CD4-positive, alpha-beta T cell treated with Interleukin-2 at 100 ng/mL for 4 hours (primary cell): ENCODE results near the gene CYP46A1.

ENCODE experiments used
- DNase-seq: peaks from one replicate; pipeline ENCODE4 v3.0.0-alpha.2; 2020; ENCODE audit warnings: low spot score

Gene CYP46A1

GRCh38 chr14:99673305-99674063 is 10.6 kb upstream of the CYP46A1 start:
- DNase-seq: no peak

DNA sequence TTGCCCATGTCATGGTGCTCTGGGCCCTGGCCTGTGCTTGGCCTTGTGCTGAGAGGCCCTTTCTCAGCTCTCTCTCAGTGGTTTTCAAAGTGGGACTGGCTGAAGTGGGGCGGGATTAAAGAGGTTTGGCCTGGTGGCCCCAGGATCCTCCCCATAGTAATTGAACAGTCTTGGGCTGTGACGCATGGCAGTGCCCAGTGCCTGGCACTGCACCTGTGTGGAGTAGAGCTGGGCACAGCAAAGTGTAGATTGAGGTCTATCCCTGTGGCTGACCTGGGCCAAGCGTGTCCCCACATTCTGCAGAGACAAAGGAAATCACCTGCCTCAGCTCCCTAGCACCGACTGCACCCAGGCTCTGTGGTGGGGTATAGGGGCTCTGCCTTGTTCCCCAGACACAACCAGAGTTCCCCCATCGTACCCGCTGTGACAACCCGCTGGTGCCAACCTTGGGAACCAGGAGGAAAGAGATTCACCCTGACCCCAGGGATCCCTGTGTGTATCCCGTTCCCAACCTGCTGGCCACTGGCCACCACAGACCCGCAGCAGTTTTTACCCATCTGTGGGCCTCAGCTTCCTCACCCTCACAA is 9.9 kb upstream of the CYP46A1 start:
- DNase-seq: no peak

- DNase-seq: no peak
Measured at GRCh38 chr14:99674776-99675381, 9.2 kb upstream of the CYP46A1 start.

- DNase-seq: no peak
Measured at GRCh38 chr14:99675382-99675835, 8.7 kb upstream of the CYP46A1 start.

DNA sequence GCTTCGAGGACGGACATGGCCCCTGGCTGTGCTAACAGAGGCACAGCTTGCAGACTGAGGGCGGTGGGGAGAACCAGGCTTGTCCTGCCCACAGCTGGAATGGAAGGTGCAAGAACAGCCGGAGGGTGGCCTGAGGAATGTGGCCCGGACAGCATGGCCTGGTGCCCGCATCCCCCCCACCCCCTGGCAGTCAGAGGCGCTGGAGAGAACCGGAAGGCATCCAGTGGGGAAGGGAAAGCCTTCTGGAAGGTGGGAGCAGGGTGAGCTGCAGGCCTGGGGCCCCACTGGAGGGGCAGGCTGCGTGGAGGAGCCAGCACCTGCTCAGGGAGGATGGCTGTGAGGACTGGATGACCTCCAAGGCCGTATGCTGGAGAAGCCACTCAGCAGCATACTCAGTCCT is 8.1 kb upstream of the CYP46A1 start:
- no peak for DNase-seq

DNA sequence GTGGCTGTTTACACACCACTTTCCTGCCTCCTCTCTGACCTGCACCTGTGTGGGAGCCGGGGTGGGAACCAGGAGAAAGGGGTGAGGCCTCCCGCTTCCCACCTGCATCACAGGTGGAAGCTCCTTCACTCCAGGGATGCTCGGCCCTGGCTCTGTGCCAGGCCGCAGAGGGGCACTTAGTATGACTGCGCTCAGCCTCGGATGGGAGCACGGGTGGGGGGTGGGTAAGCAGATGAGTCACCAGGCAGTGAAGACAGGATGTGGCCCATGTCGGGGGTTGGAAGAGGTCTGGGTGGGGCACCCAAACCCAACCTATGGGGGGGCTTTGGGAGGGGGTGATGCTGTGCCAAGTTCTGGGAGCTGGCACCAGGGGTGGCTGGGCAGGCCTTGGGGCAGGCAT is 7.4 kb upstream of the CYP46A1 start:
- DNase-seq: peak; percentile 21

DNA sequence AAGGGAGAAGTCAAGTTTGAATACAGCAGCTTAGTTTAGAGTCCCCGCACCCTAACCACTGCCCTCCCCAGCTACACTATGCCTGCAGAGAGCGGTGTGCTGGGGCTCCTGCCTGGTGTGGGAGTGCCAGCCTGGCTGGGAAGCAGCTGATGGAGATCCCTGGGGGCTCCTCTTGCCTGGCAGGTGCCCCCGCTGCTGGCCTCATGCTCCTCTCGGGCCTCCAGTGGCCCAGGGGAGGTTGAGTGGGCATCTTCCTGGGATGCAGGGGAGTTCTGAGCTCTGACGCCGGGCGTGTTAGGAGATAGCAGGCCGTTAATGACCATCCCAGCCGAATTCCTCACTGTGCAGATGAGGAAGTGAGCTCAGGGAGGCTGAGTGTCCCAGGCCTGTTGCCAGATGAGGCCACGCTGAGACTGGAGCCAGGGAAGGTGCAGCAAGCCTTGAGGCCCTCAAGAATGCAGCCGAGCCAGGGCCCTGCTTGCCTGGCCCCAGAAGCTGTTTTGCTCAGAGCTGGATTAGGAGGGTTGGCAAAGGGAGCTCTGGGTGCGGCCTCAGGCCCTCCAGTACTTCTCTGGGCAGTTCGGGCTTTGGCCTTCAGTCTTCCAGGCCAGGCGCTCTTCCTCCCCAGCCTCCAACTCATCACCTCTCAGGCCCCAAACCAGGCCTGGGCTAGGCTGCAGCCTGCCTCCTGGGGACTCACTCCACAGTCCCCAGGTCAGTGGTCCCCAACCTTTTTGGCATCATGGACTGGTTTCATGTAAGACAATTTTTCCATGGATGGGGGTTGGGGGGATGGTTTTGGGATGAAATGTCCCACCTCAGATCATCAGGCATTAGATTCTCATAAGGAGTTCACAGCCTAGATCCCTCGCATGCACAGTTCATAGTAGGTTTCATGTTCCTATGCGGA is 6.6 kb upstream of the CYP46A1 start:
- no peak for DNase-seq

DNA sequence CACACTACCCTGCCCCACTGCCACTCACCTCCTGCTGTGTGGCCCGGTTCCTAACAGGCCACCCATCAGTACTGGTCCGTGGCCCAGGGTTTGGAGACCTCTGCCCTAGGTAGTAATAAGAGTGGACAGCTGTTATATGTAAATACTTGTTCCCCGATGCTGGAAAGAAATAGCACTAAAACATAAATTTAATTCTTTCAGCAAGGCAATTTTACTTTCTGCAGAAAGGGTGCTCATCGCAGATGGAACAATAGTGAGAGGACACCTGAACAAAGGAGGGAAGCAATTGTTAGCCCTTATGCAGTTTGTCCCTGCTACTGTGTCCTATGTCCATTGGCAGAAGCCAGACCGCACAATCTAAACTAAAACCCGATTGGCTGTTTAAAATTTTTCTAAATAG is 5.9 kb upstream of the CYP46A1 start:
- no peak for DNase-seq

DNA sequence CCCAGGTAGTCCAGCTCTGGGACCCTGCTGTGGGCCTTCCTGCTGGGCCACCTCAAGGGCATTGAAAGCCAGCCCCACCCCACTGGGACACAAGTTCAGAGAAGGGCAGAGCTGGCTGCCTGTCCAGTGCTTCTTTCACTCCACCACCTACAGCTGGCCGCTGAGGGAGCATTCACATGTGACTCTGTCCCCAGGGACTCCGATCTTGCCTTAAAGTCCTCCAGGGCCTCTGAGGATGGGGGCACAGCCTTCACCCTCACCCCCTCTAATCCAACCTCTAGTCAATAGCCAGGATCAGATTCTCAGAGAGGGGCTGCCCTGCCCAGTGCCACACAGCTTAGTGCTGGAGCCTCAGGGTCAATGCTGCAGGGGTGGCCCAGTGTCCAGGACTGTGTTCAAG is 5.0 kb upstream of the CYP46A1 start:
- no peak for DNase-seq

- DNase-seq: no peak
Measured at GRCh38 chr14:99679543-99679942, 4.6 kb upstream of the CYP46A1 start.

- no peak for DNase-seq
Measured at GRCh38 chr14:99679996-99680395, 4.1 kb upstream of the CYP46A1 start.

DNA sequence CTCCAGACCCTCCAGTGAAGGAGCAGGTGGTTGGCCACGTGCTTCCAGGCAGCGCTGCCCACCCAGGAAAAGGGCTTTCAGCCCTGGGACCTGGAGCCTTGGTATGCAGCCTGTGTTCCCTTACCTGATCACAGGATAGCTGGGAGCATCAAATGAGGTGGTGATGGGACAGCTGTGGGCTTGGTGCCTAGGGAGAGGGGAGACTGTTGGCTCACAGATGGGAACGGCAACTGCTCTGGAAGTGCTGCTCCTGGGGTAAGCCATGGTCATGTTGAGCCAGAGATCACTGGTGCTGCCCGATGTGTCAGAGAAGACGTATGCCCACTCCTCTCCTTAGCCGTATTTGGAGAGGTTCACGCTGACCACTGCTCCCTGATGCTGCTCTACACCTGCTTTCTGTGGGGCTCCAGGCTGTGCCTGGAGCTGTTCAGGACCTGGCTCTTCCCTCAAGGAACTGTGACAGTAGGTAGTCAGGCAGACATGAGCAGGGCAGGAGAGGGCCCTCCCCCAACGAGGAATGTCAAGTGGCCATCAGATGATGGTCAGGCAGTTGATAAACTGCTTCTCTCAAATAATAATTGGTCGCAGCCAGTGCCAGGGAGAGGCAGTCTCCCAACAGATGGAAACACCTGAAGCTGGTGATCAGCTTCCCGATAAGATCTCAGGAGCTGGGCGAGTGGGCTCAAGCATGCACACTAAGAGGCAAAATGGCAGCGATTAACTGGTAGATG is 2.8 kb upstream of the CYP46A1 start:
- DNase-seq: no peak

DNA sequence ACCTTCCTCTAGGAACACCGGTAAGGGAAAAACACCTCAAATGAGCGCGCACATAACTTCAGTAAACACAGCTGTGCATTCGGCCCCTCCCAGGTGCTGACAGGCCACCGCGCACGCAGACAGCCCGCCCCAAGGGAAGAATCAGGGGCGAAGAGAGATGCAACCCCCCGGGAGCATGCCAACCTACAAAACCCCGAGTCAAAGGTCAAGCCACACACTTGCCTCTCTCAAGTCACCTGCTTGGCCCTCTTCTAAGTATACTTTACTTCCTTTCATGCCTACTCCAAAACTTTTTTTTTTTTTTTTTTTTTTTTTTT is 2.3 kb upstream of the CYP46A1 start:
- DNase-seq: no peak

- DNase-seq: peak; percentile 82
Measured at GRCh38 chr14:99682809-99683618, 1.1 kb upstream of the CYP46A1 start.

GRCh38 chr14:99684410-99684934 is 374 bp downstream of the CYP46A1 start:
- no peak for DNase-seq

DNA sequence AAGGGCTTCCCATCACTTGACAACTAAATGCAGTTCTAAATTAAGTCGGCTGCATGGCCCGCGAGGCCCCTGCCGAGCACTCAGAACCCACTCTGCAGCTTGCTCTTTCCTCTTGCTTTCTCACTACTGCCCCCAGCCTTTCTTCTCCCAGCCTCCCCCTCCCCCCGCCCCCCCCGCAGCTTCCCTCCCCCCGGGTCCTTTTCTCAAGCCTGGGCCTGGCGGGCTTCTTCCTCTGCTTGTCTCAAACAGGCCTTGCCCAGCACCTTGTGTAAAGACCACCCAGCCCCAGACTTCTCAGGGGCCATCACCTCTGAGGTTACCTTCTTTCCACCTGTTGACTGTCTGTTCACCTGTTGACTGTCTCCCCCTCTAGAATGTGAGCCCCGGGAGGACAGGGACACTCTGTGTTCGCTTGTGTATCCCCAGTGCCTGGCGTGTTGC is 1.1 kb downstream of the CYP46A1 start:
- no peak for DNase-seq

GRCh38 chr14:99685596-99685995 is 1.5 kb downstream of the CYP46A1 start:
- DNase-seq: no peak

DNA sequence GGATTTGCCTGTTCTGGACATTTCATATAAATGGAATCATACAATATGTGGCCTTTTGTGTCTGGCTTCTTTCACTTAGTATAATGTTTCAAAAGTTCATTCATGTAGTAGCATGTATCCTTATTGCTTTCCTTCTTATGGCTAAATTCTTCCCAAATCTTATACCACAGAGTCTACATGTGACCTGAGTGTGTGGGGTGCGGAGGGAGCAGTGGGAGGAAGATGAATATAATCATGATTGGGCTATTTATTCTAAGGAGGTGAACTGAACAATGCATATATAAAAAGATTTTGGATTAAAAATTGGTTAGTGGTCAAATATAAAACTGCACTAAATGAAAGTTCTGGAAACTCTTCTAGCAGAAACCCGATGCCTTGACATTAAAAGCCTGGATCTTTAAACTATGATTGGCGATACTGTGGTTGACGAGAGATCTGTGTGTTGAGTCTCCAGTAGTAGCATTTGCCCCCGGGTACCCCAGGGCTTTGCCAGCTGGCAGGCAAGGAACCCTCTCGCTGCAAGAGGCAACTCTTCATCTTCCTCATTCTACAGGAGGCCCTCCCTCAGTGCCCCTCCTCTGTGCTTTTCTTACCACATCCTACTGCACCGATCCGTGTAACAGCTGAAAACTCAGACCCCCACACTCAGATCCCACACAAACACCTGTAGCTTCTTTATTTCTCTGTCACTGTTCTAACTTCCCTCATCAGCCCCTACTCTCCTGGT is 2.6 kb downstream of the CYP46A1 start:
- DNase-seq: no peak

- DNase-seq: peak; percentile 36
Measured at GRCh38 chr14:99687284-99688209, 3.4 kb downstream of the CYP46A1 start.
